Measurements from ENCODE around the gene MRAP2.
A peak's percentile ranks its signal among the peaks of the same experiment; 100 is the strongest.
"Not testable (repeated sequence)": the region's sequence is repeated elsewhere in the genome, so short reads cannot be mapped to it uniquely, and the experiment has no call there.

The MRAP2 gene

GRCh38 chr6:84032000-84032399 lies 1.6 kb upstream of the MRAP2 start:
- not testable (repeated sequence) for DNase-seq

GRCh38 chr6:84035484-84035883 lies 1.9 kb downstream of the MRAP2 start:
- DNase-seq = no peak

GRCh38 chr6:84037425-84038089 lies 4.0 kb downstream of the MRAP2 start:
- DNase-seq = no peak

DNA sequence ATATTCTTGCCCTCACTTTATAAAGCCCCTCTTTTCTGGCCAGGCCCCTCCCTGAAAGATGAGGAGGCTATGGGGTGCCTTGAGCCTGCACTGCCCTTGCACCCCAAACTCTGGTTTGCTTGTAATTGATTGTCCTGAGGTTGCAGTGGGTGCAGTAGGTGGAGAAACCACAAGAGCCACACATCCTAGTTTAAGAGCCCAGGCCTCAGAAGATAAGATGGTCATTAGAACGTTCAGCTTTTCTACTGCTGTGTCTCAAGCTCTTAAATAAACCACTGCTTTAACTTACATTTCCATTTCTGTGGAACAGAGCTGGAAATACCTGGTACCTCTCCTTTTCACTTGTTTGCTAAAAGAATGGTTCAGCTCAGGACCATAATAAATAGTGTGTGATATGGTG lies 9.0 kb downstream of the MRAP2 start:
- no peak for DNase-seq

- no peak for DNase-seq
Measured at GRCh38 chr6:84043555-84043954, 10.0 kb downstream of the MRAP2 start.

DNA sequence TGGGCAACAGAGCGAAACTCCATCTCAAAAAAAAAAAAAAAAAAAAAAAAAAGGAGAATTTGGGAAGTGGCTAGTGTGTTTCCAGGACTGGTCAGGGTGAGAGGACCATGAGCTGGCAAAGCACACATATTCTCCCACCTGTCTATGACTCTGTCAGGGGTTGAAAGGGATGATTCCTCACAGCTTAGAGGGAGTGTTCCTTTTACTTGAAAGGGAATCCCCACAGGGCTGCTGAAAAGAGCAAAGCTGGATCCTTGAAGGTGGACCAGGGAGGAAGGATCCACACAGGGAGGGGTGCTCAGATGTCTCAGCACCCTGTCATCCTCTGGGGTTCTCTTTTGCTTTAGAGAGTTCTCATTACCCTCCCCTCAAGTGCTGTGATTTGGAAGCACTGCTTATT lies 13.2 kb downstream of the MRAP2 start:
- no peak for DNase-seq

GRCh38 chr6:84048588-84048987 lies 15.0 kb downstream of the MRAP2 start:
- no peak for DNase-seq

DNA sequence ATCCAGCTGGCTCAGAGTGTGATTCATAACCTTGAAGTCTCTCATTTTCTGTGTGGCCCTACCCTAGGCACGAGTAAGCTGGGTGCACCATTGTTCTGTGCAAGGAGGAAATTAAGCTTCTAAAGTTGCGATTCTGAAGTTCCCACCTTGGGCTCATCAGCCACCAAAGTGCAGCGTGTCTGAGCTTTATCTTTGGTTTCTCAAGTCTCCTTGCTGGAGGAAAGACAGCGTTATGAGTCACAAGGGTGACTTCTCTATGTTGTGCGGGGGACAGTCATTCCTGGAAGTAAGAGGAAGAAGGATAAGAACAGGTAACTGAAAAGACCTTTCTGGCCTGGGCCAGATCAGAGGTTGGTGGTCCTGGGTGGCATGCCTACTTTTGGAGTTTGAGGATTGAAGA lies 16.8 kb downstream of the MRAP2 start:
- no peak for DNase-seq

DNA sequence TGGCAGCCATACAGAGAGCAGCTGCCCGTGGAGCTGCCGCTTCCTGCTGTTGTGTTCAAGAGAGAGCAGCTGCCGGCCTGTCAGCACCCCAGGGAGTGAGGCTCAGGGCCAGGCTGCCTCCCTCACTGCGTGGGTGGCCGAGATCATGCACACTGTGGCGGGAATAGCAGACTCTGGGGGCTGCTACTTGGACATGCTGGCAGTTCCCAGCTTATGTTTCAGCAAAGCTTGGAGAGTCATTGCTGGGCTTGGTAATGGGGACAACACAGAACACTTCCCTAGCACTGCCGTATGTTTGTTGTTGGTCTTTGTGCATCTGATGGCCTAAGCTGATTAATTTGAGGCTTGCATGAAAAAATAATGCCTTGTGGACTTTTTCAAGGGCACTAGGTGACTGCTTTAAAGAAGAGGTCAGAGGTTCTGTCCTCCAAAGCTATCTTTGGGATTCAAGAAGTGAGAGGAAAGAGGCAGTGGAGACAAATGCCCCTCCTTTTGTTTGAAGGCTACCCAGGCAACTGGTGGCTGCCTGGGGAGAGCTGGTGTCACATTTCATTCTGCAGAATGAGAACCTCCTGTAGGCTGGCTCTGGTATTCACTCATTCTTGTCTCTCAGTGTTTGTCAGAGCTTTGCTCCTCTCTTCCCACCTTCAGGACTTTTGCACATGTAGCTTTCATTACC lies 18.8 kb downstream of the MRAP2 start:
- peak; percentile 62 to 65 for DNase-seq

DNA sequence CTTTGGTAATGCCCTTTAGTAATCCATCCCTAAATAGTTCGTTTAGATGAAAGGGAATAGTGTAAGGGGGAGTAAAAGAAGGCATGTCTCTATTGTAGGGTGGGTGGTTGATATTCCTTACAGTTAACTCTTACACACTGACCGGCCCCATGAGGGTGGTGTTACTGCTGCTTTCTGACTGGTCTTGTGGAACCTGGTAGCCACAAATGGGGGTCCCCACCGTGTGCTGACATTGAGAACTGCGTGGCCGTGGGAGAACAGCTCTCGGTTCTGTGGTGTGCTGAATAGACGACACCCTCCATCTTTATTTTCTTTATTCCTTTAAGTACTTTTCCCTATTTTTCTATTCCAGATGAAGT lies 19.3 kb downstream of the MRAP2 start:
- DNase-seq = no peak

DNA sequence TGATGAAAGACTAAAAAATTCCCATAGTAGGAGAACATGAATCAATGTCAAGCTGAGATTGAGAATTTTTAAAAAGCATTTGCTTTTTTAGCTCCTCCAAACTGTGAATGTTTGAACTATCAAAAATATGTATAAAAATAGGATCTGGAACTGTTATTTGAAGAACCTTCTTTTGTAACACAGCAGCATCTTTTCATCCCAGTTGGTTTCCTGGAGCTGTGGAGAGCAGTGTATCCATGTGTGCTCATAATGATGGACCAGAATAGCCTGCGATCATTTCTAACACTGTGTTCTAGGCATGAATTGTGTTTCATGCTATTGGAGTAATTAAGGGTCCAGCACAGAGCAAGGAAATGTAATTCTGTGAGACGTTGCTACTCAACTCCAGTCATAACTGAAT lies 22.1 kb downstream of the MRAP2 start:
- DNase-seq = no peak

DNA sequence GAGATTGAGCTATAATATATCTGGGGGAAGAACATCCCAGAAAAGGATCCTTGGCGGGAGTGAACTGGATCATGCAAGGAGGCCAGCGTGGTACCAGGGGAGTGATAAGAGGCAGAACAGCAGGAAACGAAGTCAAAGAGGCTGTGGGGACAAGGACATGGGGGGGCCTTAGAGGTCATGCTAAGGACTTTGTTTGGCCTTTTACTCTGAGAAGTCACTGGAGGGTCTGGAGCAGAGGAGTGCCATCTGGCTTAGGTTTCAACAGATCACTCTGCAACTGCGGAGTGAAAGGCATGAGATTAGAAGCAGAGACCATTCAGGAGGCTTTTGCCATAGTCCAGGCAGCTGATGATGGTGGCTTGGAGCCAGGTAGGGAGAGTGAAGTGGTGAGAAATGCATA lies 24.3 kb downstream of the MRAP2 start:
- no peak for DNase-seq

DNA sequence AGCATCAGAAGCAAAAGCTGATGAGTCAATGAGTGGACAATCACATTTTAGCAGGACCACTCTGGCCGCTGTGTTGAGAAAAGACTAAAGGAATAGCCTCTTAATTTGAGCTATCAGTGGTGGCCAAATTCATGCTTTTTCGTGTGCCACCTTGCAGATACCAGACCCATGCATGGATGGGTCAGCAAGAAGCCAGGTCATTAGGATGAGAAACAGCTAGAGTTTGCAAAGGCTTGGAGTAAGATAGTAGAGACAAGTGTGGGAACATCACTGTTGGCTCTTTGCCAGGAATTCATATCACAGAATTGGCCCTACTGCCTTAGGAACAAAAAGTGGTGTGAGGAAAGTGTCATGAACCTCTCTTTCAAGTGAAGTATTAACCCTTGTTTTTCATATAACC lies 25.5 kb downstream of the MRAP2 start:
- no peak for DNase-seq

- no peak for DNase-seq
Measured at GRCh38 chr6:84061174-84061573, 27.6 kb downstream of the MRAP2 start.

- no peak for DNase-seq
Measured at GRCh38 chr6:84061613-84062398, 28.2 kb downstream of the MRAP2 start.

- DNase-seq = no peak
Measured at GRCh38 chr6:84062519-84063154, 29.1 kb downstream of the MRAP2 start.

- no peak for DNase-seq
Measured at GRCh38 chr6:84065693-84066290, 32.2 kb downstream of the MRAP2 start.

DNA sequence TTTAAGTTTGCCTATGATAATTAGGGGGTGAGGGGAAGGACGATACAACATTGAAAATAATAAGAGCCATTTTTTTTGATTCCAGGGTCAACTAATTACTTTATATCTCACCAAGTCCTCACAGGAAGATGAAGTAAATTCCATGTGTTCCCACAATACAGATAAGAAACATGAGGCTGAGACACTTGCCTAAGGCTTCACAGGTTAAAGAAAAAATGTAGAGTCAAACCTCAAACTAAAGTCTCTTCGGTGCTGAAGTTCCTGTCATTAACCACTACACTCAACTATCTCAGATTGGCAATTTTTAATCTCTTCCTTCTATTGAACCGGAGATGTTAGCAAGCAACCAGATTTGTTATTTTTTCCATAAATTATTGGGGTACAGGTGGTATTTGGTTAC lies 33.0 kb downstream of the MRAP2 start:
- no peak for DNase-seq

DNA sequence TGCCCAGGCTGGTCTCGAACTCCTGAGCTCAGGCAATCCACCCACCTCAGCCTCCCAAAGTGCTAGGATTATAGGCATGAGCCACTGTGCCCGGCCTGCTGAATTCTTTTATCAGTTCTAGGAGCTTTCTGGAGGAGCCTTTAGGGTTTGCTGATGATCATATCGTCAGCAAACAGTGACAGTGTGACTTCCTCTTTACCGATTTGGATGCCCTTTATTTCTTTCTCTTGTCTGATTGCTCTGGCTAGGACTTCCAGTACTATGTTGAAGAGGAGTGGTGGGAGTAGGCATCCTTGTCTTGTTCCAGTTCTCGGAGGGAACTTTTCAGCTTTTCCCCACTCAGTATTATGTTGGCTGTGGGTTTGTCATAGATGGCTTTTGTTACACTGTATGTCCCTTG lies 35.3 kb downstream of the MRAP2 start:
- not testable (repeated sequence) for DNase-seq

GRCh38 chr6:84072442-84072997 lies 38.9 kb downstream of the MRAP2 start:
- DNase-seq = no peak

GRCh38 chr6:84074988-84075781 lies 41.6 kb downstream of the MRAP2 start:
- no peak for DNase-seq

- no peak for DNase-seq
Measured at GRCh38 chr6:84077645-84078044, 44.1 kb downstream of the MRAP2 start.
